H1 (cell line): ENCODE measurements around the gene ITPR3.

ENCODE experiments used
- CTCF ChIP-seq, 3 experiments: IDR thresholded peaks; 1 replicate in 2 of 3; 2 replicates in 1 of 3; pipeline versions ENCODE4 v1.5.1 to v1.6.1; 2011; ENCODE audit warnings: low read length in 3 of 3, mild to moderate bottlenecking in 3 of 3, inconsistent platforms in 2 of 3, low read depth in 1 of 3, moderate library complexity in 1 of 3; ENCODE audit not compliant: insufficient read depth in 1 of 3; ENCODE audit errors: control extremely low read depth in 1 of 3
- EP300 ChIP-seq, 2 experiments: IDR thresholded peaks; 1 replicate in 1 of 2; 2 replicates in 1 of 2; pipeline ENCODE4 v1.6.1; 2011 to 2012; ENCODE audit warnings: low read depth in 2 of 2, low read length in 2 of 2, mild to moderate bottlenecking in 2 of 2, borderline replicate concordance in 1 of 2, inconsistent platforms in 1 of 2, moderate library complexity in 1 of 2
- EZH2 ChIP-seq: fragments of 200-600 bp; sonication (generic); IDR thresholded peaks from 2 replicates; pipeline ENCODE4 v1.7.1; 2012; ENCODE audit warnings: low read depth, mild to moderate bottlenecking, moderate library complexity, low read length, inconsistent platforms; ENCODE audit not compliant: severe bottlenecking
- MAFK ChIP-seq: IDR thresholded peaks from 2 replicates; pipeline ENCODE4 v1.6.1; 2012; ENCODE audit warnings: low read depth, mild to moderate bottlenecking, improper control_type of control experiment, low read length
- POLR2A ChIP-seq, 2 experiments: IDR thresholded peaks; 1 replicate in 1 of 2; 2 replicates in 1 of 2; pipeline ENCODE4 v1.6.1; 2011; ENCODE audit warnings: low read depth in 2 of 2, low read length in 2 of 2, mild to moderate bottlenecking in 2 of 2; ENCODE audit errors: control extremely low read depth in 1 of 2
- SP1 ChIP-seq: IDR thresholded peaks from 2 replicates; pipeline ENCODE4 v1.6.1; 2011; ENCODE audit warnings: low read depth, low read length
- SP2 ChIP-seq: IDR thresholded peaks from 2 replicates; pipeline ENCODE4 v1.6.1; 2012; ENCODE audit warnings: mild to moderate bottlenecking, low read length, inconsistent platforms
- ZNF274 ChIP-seq: IDR thresholded peaks from 2 replicates; pipeline ENCODE4 v1.7.0; 2012; ENCODE audit warnings: low read length, borderline replicate concordance; ENCODE audit errors: extremely low read depth

- TF ChIP-seq EP300 (IDR thresholded peaks at IDR 0.05; ENCODE audit: borderline replicate concordance in 1 of 2, low read depth in 2 of 2, low read length in 2 of 2), result no peak
- TF ChIP-seq CTCF (IDR thresholded peaks at IDR 0.05; ENCODE audit: control extremely low read depth in 1 of 3, insufficient read depth in 1 of 3, low read depth in 1 of 3, low read length in 3 of 3), result no peak
- TF ChIP-seq SP2, result no peak
- no peak for TF ChIP-seq SP1
- TF ChIP-seq ZNF274, result no peak
- TF ChIP-seq EZH2, result no peak
- no peak for TF ChIP-seq POLR2A (IDR thresholded peaks at IDR 0.05; ENCODE audit: control extremely low read depth in 1 of 2, low read depth in 2 of 2, low read length in 2 of 2)
- no peak for TF ChIP-seq MAFK
Measured at GRCh38 chr6:33685411-33686224, 64.5 kb downstream of the ITPR3 start.
